Stomach (tissue), 9 donors: Measurements from ENCODE around the gene NRG3. TPM values are rescaled to one million over a fixed set of nuclear protein-coding genes. Genes with fewer than 3 reads are reported as not detected.

Source experiments
- DNase-seq, 2 donors: peaks; one replicate each; pipeline versions ENCODE4 v3.0.0 to v3.0.0-alpha.2; 2013 to 2019
- H3K27ac ChIP-seq, 5 donors: fragments of 200-600 bp in 4 of 5; sonication (generic) in 4 of 5; one replicate each; pipeline ENCODE4 v1.5.1; 2013 to 2019; ENCODE audit warnings: mild to moderate bottlenecking in 1 of 5, moderate library complexity in 1 of 5
- H3K27me3 ChIP-seq, 3 donors: fragments of 200-600 bp; sonication (generic); one replicate each; pipeline ENCODE4 v1.5.1; 2017 to 2019; ENCODE audit warnings: mixed run types in 1 of 3
- H3K36me3 ChIP-seq, 4 donors: fragments of 200-600 bp; sonication (generic); 1 replicate in 3 of 4; 2 replicates in 1 of 4; pipeline ENCODE4 v1.5.1; 2016 to 2019
- H3K4me1 ChIP-seq, 4 donors: fragments of 200-600 bp; sonication (generic); one replicate each; pipeline ENCODE4 v1.5.1; 2016 to 2019
- H3K4me3 ChIP-seq, 4 donors: fragments of 200-600 bp; sonication (generic) in 3 of 4; one replicate each; pipeline ENCODE4 v1.5.1; 2016 to 2019; ENCODE audit warnings: mild to moderate bottlenecking in 1 of 4
- H3K9me3 ChIP-seq, 4 donors: fragments of 200-600 bp; sonication (generic); one replicate each; pipeline ENCODE4 v1.5.1; 2016 to 2019
- CTCF ChIP-seq, 7 experiments: fragments of 450-650 bp in 4 of 7; fragments of 200-600 bp in 3 of 7; sonication (generic) in 3 of 7; IDR thresholded peaks; one replicate each; pipeline ENCODE4 v1.5.1; 2016 to 2019; ENCODE audit warnings: antibody characterized with exemption in 7 of 7, control low read depth in 2 of 7, mild to moderate bottlenecking in 1 of 7
- EP300 ChIP-seq: sonication (generic); formaldehyde crosslinking; IDR thresholded peaks from one replicate; pipeline ENCODE4 v1.6.1; 2017; ENCODE audit warnings: antibody characterized with exemption
- POLR2A ChIP-seq, 4 donors: fragments of 450-650 bp; IDR thresholded peaks; one replicate each; pipeline ENCODE4 v1.6.1; 2016; ENCODE audit warnings: antibody characterized with exemption in 4 of 4, control low read depth in 2 of 4, mild to moderate bottlenecking in 1 of 4, moderate library complexity in 1 of 4
- POLR2AphosphoS5 ChIP-seq, 3 donors: sonication (generic); formaldehyde crosslinking; IDR thresholded peaks; one replicate each; pipeline ENCODE4 v1.6.1; 2016; ENCODE audit warnings: antibody characterized with exemption in 3 of 3
- WGBS, 5 donors: extraction: QIAGEN DNeasy Blood & Tissue Kit in 3 of 5; methylation state at CpG; one replicate each; pipeline versions ENCODE4 v1.1.5 to v1.1.7; 2013 to 2018; 5-methylcytosine and 5-hydroxymethylcytosine counted together
- intact Hi-C: fragments of 100-400 bp; cut with DNase I; formaldehyde crosslinking; loops from one replicate; pipeline ENCODE4 v1.15.1; 2023; ENCODE audit warnings: low total_unique reads
- polyA plus RNA-seq, 3 donors: library from polyadenylated mRNA; stranded (reverse); fragments of 200-250 nt; gene quantifications; one replicate each; pipeline ENCODE4 v1.2.3, GENCODE V29; 2013
- total RNA-seq, 5 donors: library from RNA; depleted of rRNA; stranded (reverse); fragments of >200 nt; gene quantifications; one replicate each; pipeline versions ENCODE4 v1.1.0 to v1.2.3, GENCODE V29; 2014 to 2016
- donor health status: healthy with polysubstance abuse.
- donor health status: Bipolar disorder and iron deficiency.
- donor health status: healthy.

The NRG3 gene
- total and polyA plus RNA-seq, 8 donors: 0.08 to 2.5 (median 0.52) TPM; not detected in 4

GRCh38 chr10:82171899-82172298, 296.9 kb downstream of the NRG3 start:
- H3K27ac ChIP-seq: no peak overlapping the region
- H3K27me3 ChIP-seq: no peaks in the 10 kb centered on the region
- H3K4me3 ChIP-seq: no peak overlapping the region
- H3K4me1 ChIP-seq: no peaks in the 10 kb centered on the region
- H3K9me3 ChIP-seq: no peaks in the 10 kb centered on the region
- no peaks in the 10 kb centered on the region for H3K36me3 ChIP-seq
- intact Hi-C loops: no loop called here
- no peak for TF ChIP-seq CTCF (IDR thresholded peaks at IDR 0.05)
- TF ChIP-seq POLR2AphosphoS5 (IDR thresholded peaks at IDR 0.05): no peak
- no peak for TF ChIP-seq POLR2A (IDR thresholded peaks at IDR 0.05)
- no peak for TF ChIP-seq EP300
- 84 to 90% (median 88%) methylated on average over 3 of the region's 3 CpGs for WGBS, 5 donors
- DNase-seq: no peak

DNA sequence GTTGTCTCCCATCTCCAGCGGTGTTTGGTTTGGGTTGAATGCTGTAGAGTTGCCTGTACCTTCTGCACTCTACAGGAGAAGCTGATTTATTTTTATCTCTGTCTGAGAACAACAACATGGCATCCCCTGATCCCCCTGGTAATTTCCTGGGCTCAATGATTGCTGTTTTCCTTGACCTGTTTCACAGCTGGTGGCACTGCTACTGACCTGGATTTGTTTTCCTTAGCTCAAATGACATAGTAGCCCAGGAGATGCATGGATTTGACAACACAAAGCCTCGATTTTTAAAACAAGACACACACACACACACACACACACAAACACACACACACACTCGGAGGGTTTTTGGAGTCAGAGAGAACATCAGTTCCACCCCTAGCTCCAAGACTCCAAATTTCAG, 301.6 kb downstream of the NRG3 start:
- H3K27me3 ChIP-seq: no peaks in the 10 kb centered on the region
- H3K27ac ChIP-seq: no peak overlapping the region
- intact Hi-C loops: no loop called here
- no peak for DNase-seq
- no peaks in the 10 kb centered on the region for H3K9me3 ChIP-seq
- WGBS, 5 donors: 34 to 60% (median 45%) methylated on average over 3 of the region's 3 CpGs
- no peaks in the 10 kb centered on the region for H3K36me3 ChIP-seq
- H3K4me3 ChIP-seq: no peak overlapping the region
- TF ChIP-seq POLR2A (IDR thresholded peaks at IDR 0.05) (no peak), POLR2AphosphoS5 (IDR thresholded peaks at IDR 0.05) (no peak), EP300 (no peak)
- no peaks in the 10 kb centered on the region for H3K4me1 ChIP-seq

DNA sequence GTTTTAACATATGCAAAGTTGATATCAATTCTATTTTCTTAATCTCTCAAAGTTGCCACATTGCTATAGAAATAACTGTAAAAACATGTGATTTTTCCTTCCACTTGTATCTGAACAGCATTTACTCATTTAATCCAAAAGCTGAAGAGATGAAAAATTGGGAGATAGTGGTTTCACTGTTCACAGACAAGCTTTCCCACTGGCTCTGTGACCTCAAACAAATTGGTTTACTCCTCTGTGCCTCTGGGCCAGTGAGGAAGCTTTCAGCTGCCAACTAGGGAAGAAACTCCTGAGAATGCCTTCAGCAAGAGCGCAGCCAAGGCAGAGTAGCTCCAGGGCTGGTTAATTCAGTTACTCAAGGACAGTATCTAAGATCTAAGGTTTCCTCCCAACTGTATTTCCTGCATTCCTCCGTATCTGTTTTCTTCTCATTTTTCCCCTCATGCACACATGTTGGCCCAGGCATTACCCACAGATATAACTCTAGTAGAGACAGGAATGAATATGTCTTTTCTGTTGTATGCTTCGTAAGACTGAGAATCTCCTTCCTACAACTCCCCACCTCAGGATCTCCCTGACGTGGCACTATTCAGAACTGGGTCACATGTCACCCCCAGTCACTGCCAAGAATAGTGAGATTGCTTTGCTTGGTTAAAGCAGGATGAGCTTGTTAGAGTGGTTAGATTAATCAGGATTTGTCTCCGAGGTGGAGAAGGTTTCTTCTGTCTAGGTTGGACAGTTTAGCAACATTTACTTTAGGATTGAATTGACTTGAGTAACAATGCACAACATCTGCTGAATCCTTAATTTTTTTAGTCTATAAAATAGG, 315.7 kb downstream of the NRG3 start:
- DNase-seq: no peak
- intact Hi-C loops: no loop called here
- Histone ChIP-seq H3K9me3 (peaks cover 0 to 3% (median 0%) of the 10 kb centered on the region in 4 donors), H3K4me1 (no peaks in the 10 kb centered on the region), H3K27ac (no peak overlapping the region), H3K27me3 (no peaks in the 10 kb centered on the region), H3K36me3 (no peaks in the 10 kb centered on the region), H3K4me3 (no peak overlapping the region)
- WGBS, 5 donors: 63 to 74% (median 68%) methylated on average over 5 of the region's 5 CpGs
- no peak for TF ChIP-seq EP300
- TF ChIP-seq POLR2AphosphoS5 (IDR thresholded peaks at IDR 0.05): no peak
- TF ChIP-seq POLR2A (IDR thresholded peaks at IDR 0.05): no peak
- TF ChIP-seq CTCF (IDR thresholded peaks at IDR 0.05): no peak

- Histone ChIP-seq H3K4me3 (no peak overlapping the region), H3K4me1 (no peaks in the 10 kb centered on the region), H3K36me3 (no peaks in the 10 kb centered on the region), H3K9me3 (peaks cover 0 to 5% (median 0%) of the 10 kb centered on the region in 4 donors), H3K27ac (no peak overlapping the region), H3K27me3 (no peaks in the 10 kb centered on the region)
- WGBS, 5 donors: 78 to 92% (median 83%) methylated on average over 2 of the region's 2 CpGs
- TF ChIP-seq POLR2A (IDR thresholded peaks at IDR 0.05) (no peak), CTCF (IDR thresholded peaks at IDR 0.05) (no peak), POLR2AphosphoS5 (IDR thresholded peaks at IDR 0.05) (no peak), EP300 (no peak)
- intact Hi-C loops: no loop called here
- no peak for DNase-seq
These were observed 316.7 kb downstream of the NRG3 start for GRCh38 chr10:82191653-82192052.

GRCh38 chr10:82192665-82193064, 317.7 kb downstream of the NRG3 start:
- H3K36me3 ChIP-seq: no peaks in the 10 kb centered on the region
- no peak overlapping the region for H3K27ac ChIP-seq
- H3K4me1 ChIP-seq: no peaks in the 10 kb centered on the region
- peaks cover 0 to 5% (median 0%) of the 10 kb centered on the region in 4 donors for H3K9me3 ChIP-seq
- WGBS, 5 donors: 74 to 88% (median 81%) methylated on average over 2 of the region's 2 CpGs
- H3K27me3 ChIP-seq: no peaks in the 10 kb centered on the region
- intact Hi-C loops: no loop called here
- no peak overlapping the region for H3K4me3 ChIP-seq
- DNase-seq: no peak
- TF ChIP-seq CTCF (IDR thresholded peaks at IDR 0.05): no peak
